OCI-LY3 (cell line): ENCODE measurements around the gene CAPN15.
A peak's percentile ranks its signal among the peaks of the same experiment; 100 is the strongest.
"Not testable (repeated sequence)": the region's sequence is repeated elsewhere in the genome, so short reads cannot be mapped to it uniquely, and the experiment has no call there.

Experiments used
- H2AFZ ChIP-seq: fragments of 200-600, 300-600 bp; shearing (Covaris generic); 2 replicates; pipeline ENCODE4 v1.6.0; 2014; ENCODE audit warnings: antibody characterized with exemption, low read depth, low read length
- H3K27ac ChIP-seq: fragments of 200-600, 300-600 bp; sonication (generic); 2 replicates; pipeline ENCODE4 v1.5.1; 2014; ENCODE audit warnings: mild to moderate bottlenecking, low read length, moderate library complexity, mixed read lengths
- H3K27me3 ChIP-seq: fragments of 200-600, 300-600 bp; sonication (generic); 2 replicates; pipeline ENCODE4 v1.6.1; 2014; ENCODE audit warnings: low read depth, low read length, mixed read lengths
- H3K36me3 ChIP-seq: fragments of 200-600, 300-600 bp; sonication (generic); replicated peaks from 2 replicates; pipeline ENCODE3; 2014; ENCODE audit warnings: low read depth, low read length, mixed read lengths
- H3K4me1 ChIP-seq: fragments of 300-600, 200-600 bp; sonication (generic); 2 replicates; pipeline ENCODE4 v1.6.1; 2014; ENCODE audit warnings: low read length, mixed read lengths
- H3K4me2 ChIP-seq: fragments of 200-600, 300-600 bp; sonication (generic); 2 replicates; pipeline ENCODE4 v1.6.1; 2014; ENCODE audit warnings: low read length, mixed read lengths
- H3K4me3 ChIP-seq: fragments of 300-600, 200-600 bp; sonication (generic); 2 replicates; pipeline ENCODE4 v1.5.1; 2014; ENCODE audit warnings: antibody characterized with exemption, mild to moderate bottlenecking, low read length, moderate library complexity
- H3K79me2 ChIP-seq: fragments of 300-600, 200-600 bp; shearing (Covaris generic); 2 replicates; pipeline ENCODE4 v1.6.1; 2014; ENCODE audit warnings: mild to moderate bottlenecking, low read length, mixed read lengths
- H3K9ac ChIP-seq: fragments of 300-600, 200-600 bp; shearing (Covaris generic); 2 replicates; pipeline ENCODE4 v1.6.0; 2014; ENCODE audit warnings: mild to moderate bottlenecking, low read length, moderate library complexity
- H3K9me3 ChIP-seq: fragments of 200-600, 300-600 bp; shearing (Covaris generic); 2 replicates; pipeline ENCODE4 v1.6.1; 2014; ENCODE audit warnings: low read length, mixed read lengths; ENCODE audit not compliant: insufficient read depth
- H4K20me1 ChIP-seq: fragments of 200-600, 300-600 bp; sonication (generic); 2 replicates; pipeline ENCODE4 v1.6.1; 2016; ENCODE audit warnings: low read length, mixed read lengths; ENCODE audit not compliant: insufficient read depth
- CTCF ChIP-seq: fragments of 200-600, 300-600 bp; sonication (generic); IDR thresholded peaks from 2 replicates; pipeline ENCODE4 v1.5.1; 2014; ENCODE audit warnings: antibody characterized with exemption, low read length, low read depth
- EZH2phosphoT487 ChIP-seq: fragments of 200-600 bp; shearing (Covaris generic); IDR thresholded peaks from 2 replicates; pipeline ENCODE4 v1.6.1; 2018; ENCODE audit warnings: antibody characterized with exemption, mixed run types, low read depth

The CAPN15 gene

GRCh38 chr16:596736-597060, 69.2 kb downstream of the CAPN15 start:
- Histone ChIP-seq H3K27ac (no peak overlapping the region), H3K9ac (no peak overlapping the region), H3K4me1 (no peaks in the 10 kb centered on the region), H3K4me2 (no peak overlapping the region), H3K9me3 (no peaks in the 10 kb centered on the region), H3K4me3 (no peak overlapping the region), H2AFZ (no peak overlapping the region), H3K36me3 (peaks cover 8% of the 10 kb centered on the region), H4K20me1 (peaks cover 5% of the 10 kb centered on the region; the same call in 1 of the 2 replicates), H3K27me3 (no peaks in the 10 kb centered on the region), H3K79me2 (no peaks in the 10 kb centered on the region; the same call in 1 of the 2 replicates)
- TF ChIP-seq CTCF (no peak), EZH2phosphoT487 (no peak)

GRCh38 chr16:597655-598054, 70.1 kb downstream of the CAPN15 start:
- H3K9me3 ChIP-seq, H3K79me2 ChIP-seq, H3K36me3 ChIP-seq, H3K4me3 ChIP-seq, H3K9ac ChIP-seq, H3K27ac ChIP-seq, H3K27me3 ChIP-seq, H2AFZ ChIP-seq, H3K4me2 ChIP-seq, H3K4me1 ChIP-seq, H4K20me1 ChIP-seq: not testable (repeated sequence)

- peaks cover 8% of the 10 kb centered on the region for H3K36me3 ChIP-seq
- no peaks in the 10 kb centered on the region for H3K9me3 ChIP-seq
- H3K4me3 ChIP-seq: no peak overlapping the region
- H3K4me1 ChIP-seq: no peaks in the 10 kb centered on the region
- H3K4me2 ChIP-seq: no peak overlapping the region
- H4K20me1 ChIP-seq: peaks cover 4% of the 10 kb centered on the region; the same call in 1 of the 2 replicates
- H3K27me3 ChIP-seq: no peaks in the 10 kb centered on the region
- no peaks in the 10 kb centered on the region; the same call in 1 of the 2 replicates for H3K79me2 ChIP-seq
- no peak overlapping the region for H3K9ac ChIP-seq
- H3K27ac ChIP-seq: no peak overlapping the region
- TF ChIP-seq EZH2phosphoT487 (no peak), CTCF (no peak)
- no peak overlapping the region for H2AFZ ChIP-seq
Measured at GRCh38 chr16:598823-599739, 71.6 kb downstream of the CAPN15 start.

GRCh38 chr16:600781-601180, 73.3 kb downstream of the CAPN15 start:
- TF ChIP-seq CTCF: peak; percentile 40
- no peak for TF ChIP-seq EZH2phosphoT487
- 0 out of 2 replicates have a peak, but pooled peaks cover 2% of the 10 kb centered on the region for H3K79me2 ChIP-seq
- H3K4me2 ChIP-seq: no peak overlapping the region
- H3K9ac ChIP-seq: no peak overlapping the region
- peaks cover 8% of the 10 kb centered on the region for H3K36me3 ChIP-seq
- H2AFZ ChIP-seq: no peak overlapping the region
- H3K4me1 ChIP-seq: no peaks in the 10 kb centered on the region
- no peaks in the 10 kb centered on the region for H3K27me3 ChIP-seq
- no peak overlapping the region for H3K27ac ChIP-seq
- no peak overlapping the region for H3K4me3 ChIP-seq
- H3K9me3 ChIP-seq: no peaks in the 10 kb centered on the region
- H4K20me1 ChIP-seq: no peaks in the 10 kb centered on the region
